Cardiac muscle cell (in vitro differentiated cells and primary cell): ENCODE data around the gene INPP5D. TPM values are rescaled to one million over a fixed set of nuclear protein-coding genes. Genes with fewer than 3 reads are reported as not detected.

Source experiments
- DNase-seq, 2 donors: peaks; one replicate each; pipeline versions ENCODE4 v3.0.0 to v3.0.0-alpha.2; 2010 to 2017; ENCODE audit warnings: low read depth in 1 of 2, low spot score in 1 of 2
- H3K27ac ChIP-seq: fragments of 200-600 bp; sonication (generic); 2 replicates; pipeline ENCODE4 v1.5.1; 2016
- H3K27me3 ChIP-seq: fragments of 200-600 bp; sonication (generic); 2 replicates; pipeline ENCODE4 v1.6.0; 2016; ENCODE audit warnings: control low read depth
- H3K36me3 ChIP-seq: fragments of 200-600 bp; sonication (generic); 2 replicates; pipeline ENCODE4 v1.5.1; 2016; ENCODE audit warnings: control low read depth
- H3K4me1 ChIP-seq: fragments of 200-600 bp; sonication (generic); 2 replicates; pipeline ENCODE4 v1.8.1; 2017; ENCODE audit warnings: low read depth, mild to moderate bottlenecking, mixed run types
- H3K4me3 ChIP-seq: fragments of 200-600 bp; sonication (generic); 2 replicates; pipeline ENCODE4 v1.5.1; 2016; ENCODE audit warnings: mild to moderate bottlenecking
- H3K9me3 ChIP-seq: fragments of 200-600 bp; sonication (generic); 2 replicates; pipeline ENCODE4 v1.5.1; 2017; ENCODE audit warnings: low read depth, mild to moderate bottlenecking, control low read depth
- polyA plus RNA-seq: library from polyadenylated mRNA; unstranded; fragments of >200 nt; fragmentation: Nextera tagmentation; extraction: Ambion mirVana; gene quantifications from 2 replicates; pipeline ENCODE4 v1.2.1, GENCODE V29; 2016
- total RNA-seq: library from RNA; depleted of rRNA; stranded (reverse); fragments of >200 nt; gene quantifications from 2 replicates; pipeline ENCODE4 v1.2.3, GENCODE V29; 2016
- TF ChIP-seq, protein P1 (sequence below): IDR thresholded peaks from 2 replicates; pipeline ENCODE4 v1.5.1; 2012; ENCODE audit warnings: low read depth, mild to moderate bottlenecking, low read length

Gene INPP5D
- 3.5 and 6.8 TPM in 2 replicates for total RNA-seq
- 1.7 and 4.5 TPM in 2 replicates for polyA plus RNA-seq

DNA sequence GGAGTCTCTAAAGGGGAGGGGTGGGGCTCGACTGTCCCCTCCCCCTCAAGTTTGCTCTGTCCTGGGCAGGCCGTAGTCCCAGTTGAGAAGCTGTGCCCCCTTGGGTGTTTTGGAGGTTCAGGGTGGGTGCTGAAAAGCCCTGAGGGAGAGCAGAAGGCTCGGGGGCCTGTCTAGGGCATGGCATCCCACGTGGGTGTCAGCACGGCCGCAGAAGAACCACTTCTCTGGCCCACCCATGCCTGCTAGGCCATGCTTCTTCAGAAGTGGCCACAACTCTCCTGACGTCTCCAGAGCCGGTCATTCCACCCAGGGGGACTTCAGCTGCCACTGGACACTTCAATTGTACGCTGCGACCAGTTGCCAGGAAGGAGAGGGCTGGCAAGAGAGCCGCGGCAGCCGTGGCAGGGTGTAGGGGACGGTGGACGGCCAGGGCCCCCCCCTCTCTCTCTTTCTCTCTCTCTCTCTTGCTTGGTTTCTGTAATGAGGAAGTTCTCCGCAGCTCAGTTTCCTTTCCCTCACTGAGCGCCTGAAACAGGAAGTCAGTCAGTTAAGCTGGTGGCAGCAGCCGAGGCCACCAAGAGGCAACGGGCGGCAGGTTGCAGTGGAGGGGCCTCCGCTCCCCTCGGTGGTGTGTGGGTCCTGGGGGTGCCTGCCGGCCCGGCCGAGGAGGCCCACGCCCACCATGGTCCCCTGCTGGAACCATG is at the start of gene INPP5D:
Gene INPP5D (plus strand): TSS at position 546 of the 704 bp plus-strand sequence. CDS start 137 bp downstream, at position 683.
- no peak within 1 kb of the TSS for H3K4me3 ChIP-seq
- H3K27me3 ChIP-seq: no peaks in the 10 kb centered on the region
- no peaks in the 10 kb centered on the region for H3K9me3 ChIP-seq
- no peak within 1 kb of the TSS for H3K27ac ChIP-seq
- H3K4me1 ChIP-seq: no peaks in the 10 kb centered on the region
- no peak for DNase-seq
- H3K36me3 ChIP-seq: no peaks in the 10 kb centered on the region
- TF ChIP-seq, protein P1, sequence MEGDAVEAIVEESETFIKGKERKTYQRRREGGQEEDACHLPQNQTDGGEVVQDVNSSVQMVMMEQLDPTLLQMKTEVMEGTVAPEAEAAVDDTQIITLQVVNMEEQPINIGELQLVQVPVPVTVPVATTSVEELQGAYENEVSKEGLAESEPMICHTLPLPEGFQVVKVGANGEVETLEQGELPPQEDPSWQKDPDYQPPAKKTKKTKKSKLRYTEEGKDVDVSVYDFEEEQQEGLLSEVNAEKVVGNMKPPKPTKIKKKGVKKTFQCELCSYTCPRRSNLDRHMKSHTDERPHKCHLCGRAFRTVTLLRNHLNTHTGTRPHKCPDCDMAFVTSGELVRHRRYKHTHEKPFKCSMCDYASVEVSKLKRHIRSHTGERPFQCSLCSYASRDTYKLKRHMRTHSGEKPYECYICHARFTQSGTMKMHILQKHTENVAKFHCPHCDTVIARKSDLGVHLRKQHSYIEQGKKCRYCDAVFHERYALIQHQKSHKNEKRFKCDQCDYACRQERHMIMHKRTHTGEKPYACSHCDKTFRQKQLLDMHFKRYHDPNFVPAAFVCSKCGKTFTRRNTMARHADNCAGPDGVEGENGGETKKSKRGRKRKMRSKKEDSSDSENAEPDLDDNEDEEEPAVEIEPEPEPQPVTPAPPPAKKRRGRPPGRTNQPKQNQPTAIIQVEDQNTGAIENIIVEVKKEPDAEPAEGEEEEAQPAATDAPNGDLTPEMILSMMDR: no peak

DNA sequence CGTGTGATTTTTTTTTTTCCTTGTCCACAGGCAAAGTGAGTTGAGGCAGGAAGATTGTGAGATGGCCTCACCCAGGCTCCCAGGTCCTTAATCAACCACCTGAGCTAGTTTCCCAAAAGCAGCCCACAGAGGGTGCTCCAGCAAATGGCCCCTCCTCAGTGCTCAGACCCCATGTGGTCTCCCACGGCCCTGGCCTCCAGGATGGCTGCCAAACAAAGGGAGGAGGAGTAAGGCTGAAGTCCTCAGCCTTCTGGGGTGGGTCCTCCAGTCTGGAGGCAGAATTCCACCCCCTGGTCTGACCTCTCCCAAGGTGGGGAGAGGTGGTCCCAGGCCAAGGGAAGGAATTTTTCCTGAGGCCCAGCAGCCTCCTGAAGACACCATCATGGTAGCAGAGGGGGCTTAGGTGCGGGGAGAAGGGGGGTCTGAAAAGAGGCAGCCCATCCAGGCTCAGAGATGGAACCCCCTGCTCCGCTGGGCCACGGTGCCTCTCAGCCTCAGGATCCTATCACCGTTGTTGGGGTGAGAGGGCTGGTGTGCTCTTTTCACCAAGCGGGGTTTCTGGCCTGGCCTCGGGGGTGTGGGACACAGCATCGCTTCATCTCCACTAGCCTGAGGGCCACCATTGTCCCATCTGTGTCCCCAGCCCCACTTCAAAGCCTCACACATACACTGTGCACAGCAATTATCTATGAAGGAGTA is 49.4 kb upstream of the INPP5D start:
- Histone ChIP-seq H3K9me3 (no peaks in the 10 kb centered on the region), H3K4me3 (no peak overlapping the region), H3K27ac (no peak overlapping the region), H3K4me1 (no peaks in the 10 kb centered on the region), H3K36me3 (no peaks in the 10 kb centered on the region), H3K27me3 (no peaks in the 10 kb centered on the region)
- DNase-seq: no peak
- TF ChIP-seq, protein P1: no peak

DNA sequence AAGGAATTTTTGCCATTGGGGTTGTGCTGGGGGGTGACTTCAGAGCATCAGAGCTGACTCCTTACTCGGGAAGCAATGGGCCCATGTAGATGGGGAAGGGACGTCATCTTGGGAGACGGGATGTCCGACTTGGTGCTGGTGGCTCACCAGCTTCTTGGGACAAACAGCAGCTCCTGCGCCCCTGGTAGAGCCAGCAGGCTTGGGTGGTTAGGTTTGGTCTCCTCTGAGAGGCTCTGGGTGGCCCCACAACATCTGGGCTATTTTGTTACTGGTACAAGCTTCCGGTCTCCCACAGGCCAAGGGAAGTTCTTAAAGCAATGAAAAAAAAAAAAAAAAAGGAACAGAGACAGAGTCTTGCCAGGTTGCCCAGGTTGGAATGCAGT is 48.9 kb upstream of the INPP5D start:
- Histone ChIP-seq H3K4me1 (no peaks in the 10 kb centered on the region), H3K36me3 (no peaks in the 10 kb centered on the region), H3K9me3 (no peaks in the 10 kb centered on the region), H3K27me3 (no peaks in the 10 kb centered on the region), H3K27ac (no peak overlapping the region), H3K4me3 (no peak overlapping the region)
- TF ChIP-seq, protein P1: no peak
- DNase-seq: no peak

DNA sequence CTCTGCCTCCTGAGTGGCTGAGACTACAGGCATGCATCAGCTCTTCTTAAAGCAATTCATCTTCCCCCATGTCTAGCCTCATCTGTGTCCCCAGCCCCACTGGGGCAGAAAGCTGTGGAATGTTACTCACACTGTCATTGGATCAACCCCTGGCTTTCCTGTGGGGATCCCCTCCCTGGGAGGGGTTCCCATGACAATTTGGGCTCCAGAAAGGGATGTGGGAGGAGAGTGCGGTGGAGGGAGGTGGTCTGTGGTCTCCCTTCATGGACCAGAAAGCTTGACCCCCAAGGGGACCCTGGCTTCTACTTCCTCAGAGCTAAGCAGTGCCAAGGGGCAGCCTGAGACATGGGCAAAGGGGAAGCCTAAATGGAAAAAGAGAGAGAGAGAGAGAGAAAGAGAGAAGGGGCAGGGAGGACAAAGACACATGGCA is 48.4 kb upstream of the INPP5D start:
- Histone ChIP-seq H3K4me3 (no peak overlapping the region), H3K36me3 (no peaks in the 10 kb centered on the region), H3K27me3 (no peaks in the 10 kb centered on the region), H3K4me1 (no peaks in the 10 kb centered on the region), H3K27ac (no peak overlapping the region), H3K9me3 (no peaks in the 10 kb centered on the region)
- TF ChIP-seq, protein P1: no peak
- DNase-seq: no peak

DNA sequence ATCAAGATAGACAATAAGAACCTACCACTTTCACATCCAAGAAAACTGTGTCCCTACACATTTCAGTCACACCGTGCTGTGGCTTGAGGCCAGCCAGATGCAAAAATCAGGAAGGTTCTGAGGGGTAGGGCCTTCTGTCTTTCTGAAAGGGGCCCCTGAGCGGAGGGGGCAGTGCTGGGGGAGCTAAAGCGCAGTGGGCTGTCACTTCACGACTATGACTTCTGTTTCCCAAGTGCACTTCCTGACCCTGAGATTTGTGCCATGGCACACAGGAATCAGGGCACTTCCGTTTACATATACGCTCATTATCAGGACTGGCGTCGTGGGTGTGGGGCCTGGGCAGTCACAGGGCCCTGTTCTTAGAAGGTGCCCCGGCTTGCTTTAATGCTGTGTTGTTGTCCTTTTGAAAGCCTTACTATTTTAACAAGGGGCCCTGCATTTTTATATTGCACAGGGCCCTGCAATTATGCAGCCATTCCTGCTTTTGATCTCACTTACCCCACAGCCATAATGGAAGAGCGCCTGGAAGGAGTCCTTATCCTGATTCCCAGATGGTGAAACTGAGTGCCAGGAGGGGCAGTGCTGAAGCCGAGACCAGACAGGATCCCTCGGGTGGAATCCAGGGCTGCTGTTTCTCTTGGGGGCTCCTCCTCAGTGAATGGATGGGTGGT is 47.7 kb upstream of the INPP5D start:
- Histone ChIP-seq H3K4me3 (no peak overlapping the region), H3K9me3 (no peaks in the 10 kb centered on the region), H3K4me1 (no peaks in the 10 kb centered on the region), H3K27me3 (no peaks in the 10 kb centered on the region), H3K36me3 (no peaks in the 10 kb centered on the region), H3K27ac (no peak overlapping the region)
- TF ChIP-seq, protein P1: no peak
- no peak for DNase-seq
